Stimulated activated CD8-positive, alpha-beta memory T cell treated with anti-CD3 and anti-CD28 coated beads, Interleukin-15, amount 100 ng/mL, for 24 hours (primary cell): ENCODE data around the gene REC8.

Experiments used
- DNase-seq: peaks from one replicate; pipeline ENCODE4 v3.0.0-alpha.2; 2020; ENCODE audit warnings: low read depth

Gene REC8

GRCh38 chr14:24159777-24160498, 11.9 kb upstream of the REC8 start:
- DNase-seq: no peak

- DNase-seq: no peak
These were observed 11.4 kb upstream of the REC8 start for GRCh38 chr14:24160499-24160849.

- peak; percentile 96 for DNase-seq
These were observed 10.8 kb upstream of the REC8 start, which contains the start of gene IRF9 for GRCh38 chr14:24160850-24161804. IRF9 (plus strand) TSS chr14:24161265; CDS start chr14:24162145, 880 bp downstream.

- no peak for DNase-seq
These were observed 9.8 kb upstream of the REC8 start for GRCh38 chr14:24162093-24162492.

- DNase-seq: no peak
These were observed 7.3 kb upstream of the REC8 start for GRCh38 chr14:24164518-24164991.

- DNase-seq: no peak
These were observed 6.1 kb upstream of the REC8 start for GRCh38 chr14:24165785-24166184.

GRCh38 chr14:24167469-24168114, 4.3 kb upstream of the REC8 start:
- no peak for DNase-seq

- DNase-seq: no peak
These were observed 481 bp downstream of the REC8 start for GRCh38 chr14:24172261-24172860.

- DNase-seq: no peak
These were observed 996 bp downstream of the REC8 start for GRCh38 chr14:24172871-24173281.

GRCh38 chr14:24176599-24176998, 4.7 kb downstream of the REC8 start:
- no peak for DNase-seq

GRCh38 chr14:24177041-24177825, 5.4 kb downstream of the REC8 start:
- DNase-seq: no peak

- DNase-seq: no peak
These were observed 6.0 kb downstream of the REC8 start for GRCh38 chr14:24177891-24178290.

GRCh38 chr14:24178399-24179178, 6.7 kb downstream of the REC8 start:
- DNase-seq: no peak

- DNase-seq: no peak
These were observed 7.5 kb downstream of the REC8 start for GRCh38 chr14:24179294-24179960.

GRCh38 chr14:24179961-24180796, 8.3 kb downstream of the REC8 start:
- DNase-seq: no peak

GRCh38 chr14:24181371-24182077, 9.6 kb downstream of the REC8 start:
- DNase-seq: no peak

GRCh38 chr14:24182110-24182882, 10.4 kb downstream of the REC8 start:
- DNase-seq: no peak
